Measurements from ENCODE around the gene H2BK1.

- TF ChIP-seq ZNF333 (CRISPR knock-in tag; IDR thresholded peaks at IDR 0.05; ENCODE audit: borderline replicate concordance) (no peak), GRHL1 (CRISPR knock-in tag; conservative IDR thresholded peaks at IDR 0.05) (no peak), NR1H2 (CRISPR knock-in tag; IDR thresholded peaks at IDR 0.05; ENCODE audit: borderline replicate concordance, low read depth) (no peak), RAD21 (CRISPR knock-in tag; IDR thresholded peaks at IDR 0.05) (no peak), ZZZ3 (CRISPR knock-in tag; IDR thresholded peaks at IDR 0.05; ENCODE audit: borderline replicate concordance) (no peak), HDAC2 (CRISPR knock-in tag; IDR thresholded peaks at IDR 0.05) (no peak), POLR2A (IDR thresholded peaks at IDR 0.05; ENCODE audit: insufficient read depth in 1 of 2, low read depth in 2 of 2, low read length in 2 of 2) (no peak), KDM1A (CRISPR knock-in tag; IDR thresholded peaks at IDR 0.05) (no peak), FOXJ3 (CRISPR knock-in tag; IDR thresholded peaks at IDR 0.05; ENCODE audit: borderline replicate concordance) (no peak), JUNB (CRISPR knock-in tag; IDR thresholded peaks at IDR 0.05; ENCODE audit: borderline replicate concordance) (no peak)
Observed at GRCh38 chr7:151257990-151258389, 47.7 kb upstream of the H2BK1 start.
